ENCODE results near the gene SECTM1.

SECTM1 gene

GRCh38 chr17:82346342-82347300, 13.1 kb upstream of the SECTM1 start:
- no peak overlapping the region for H3K4me3 ChIP-seq (ENCODE audit: low read depth, low read length)
- TF ChIP-seq CTCF (IDR thresholded peaks at IDR 0.05; ENCODE audit: insufficient read depth, low read length, missing control alignments) = no peak
- ChIA-PET CTCF (interaction anchor here (0.9 to 1.3 kb wide), 3 partner anchors 27 to 72 kb away, joined by 3 read pairs; partner anchors contain the start of gene OGFOD3), POLR2A (no interaction called here)
- no peak for DNase-seq (ENCODE audit: low read depth, low spot score)

- ChIA-PET CTCF (interaction anchor here (1.2 to 1.6 kb wide), 4 partner anchors 12 to 71 kb away, joined by 3 to 4 read pairs (median 4); no protein-coding TSS in a partner anchor), POLR2A (no interaction called here)
- H3K4me3 ChIP-seq (ENCODE audit: low read depth, low read length) = no peak overlapping the region
- no peak for TF ChIP-seq CTCF (IDR thresholded peaks at IDR 0.05; ENCODE audit: insufficient read depth, low read length, missing control alignments)
- DNase-seq (ENCODE audit: low read depth, low spot score) = no peak
Measured at GRCh38 chr17:82345151-82345976, 11.8 kb upstream of the SECTM1 start.

GRCh38 chr17:82344175-82344907, 10.8 kb upstream of the SECTM1 start:
- ChIA-PET CTCF (interaction anchor here (0.8 to 2.3 kb wide), 8 partner anchors 8 to 72 kb away, joined by 3 to 8 read pairs (median 4); no protein-coding TSS in a partner anchor), POLR2A (no interaction called here)
- TF ChIP-seq CTCF (IDR thresholded peaks at IDR 0.05; ENCODE audit: insufficient read depth, low read length, missing control alignments) = no peak
- DNase-seq (ENCODE audit: low read depth, low spot score) = no peak
- H3K4me3 ChIP-seq (ENCODE audit: low read depth, low read length) = no peak overlapping the region

GRCh38 chr17:82343560-82343959, 10.0 kb upstream of the SECTM1 start:
- CTCF ChIA-PET = interaction anchor here (0.7 to 2.3 kb wide), 5 partner anchors 7 to 74 kb away, joined by 3 to 8 read pairs (median 4); partner anchors contain the start of genes HEXD and OGFOD3
- POLR2A ChIA-PET = no interaction called here
- no peak for DNase-seq (ENCODE audit: low read depth, low spot score)
- no peak for TF ChIP-seq CTCF (IDR thresholded peaks at IDR 0.05; ENCODE audit: insufficient read depth, low read length, missing control alignments)
- no peak overlapping the region for H3K4me3 ChIP-seq (ENCODE audit: low read depth, low read length)

GRCh38 chr17:82342361-82343079, 9.0 kb upstream of the SECTM1 start:
- TF ChIP-seq CTCF (IDR thresholded peaks at IDR 0.05; ENCODE audit: insufficient read depth, low read length, missing control alignments) = no peak
- no peak for DNase-seq (ENCODE audit: low read depth, low spot score)
- no peak overlapping the region for H3K4me3 ChIP-seq (ENCODE audit: low read depth, low read length)
- CTCF ChIA-PET = interaction anchor here (0.7 to 2.3 kb wide), 5 partner anchors 8 to 75 kb away, joined by 3 to 8 read pairs (median 4); partner anchors contain the start of genes HEXD and OGFOD3
- POLR2A ChIA-PET = no interaction called here
